Kidney tubule cell (primary cell): ENCODE data around the gene GPR42.
A peak's percentile ranks its signal among the peaks of the same experiment; 100 is the strongest.

ENCODE experiments used
- DNase-seq: peaks from one replicate; pipeline ENCODE4 v3.0.0-alpha.2; 2018; ENCODE audit warnings: low spot score

GPR42 gene, protein sequence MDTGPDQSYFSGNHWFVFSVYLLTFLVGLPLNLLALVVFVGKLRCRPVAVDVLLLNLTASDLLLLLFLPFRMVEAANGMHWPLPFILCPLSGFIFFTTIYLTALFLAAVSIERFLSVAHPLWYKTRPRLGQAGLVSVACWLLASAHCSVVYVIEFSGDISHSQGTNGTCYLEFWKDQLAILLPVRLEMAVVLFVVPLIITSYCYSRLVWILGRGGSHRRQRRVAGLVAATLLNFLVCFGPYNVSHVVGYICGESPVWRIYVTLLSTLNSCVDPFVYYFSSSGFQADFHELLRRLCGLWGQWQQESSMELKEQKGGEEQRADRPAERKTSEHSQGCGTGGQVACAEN

DNA sequence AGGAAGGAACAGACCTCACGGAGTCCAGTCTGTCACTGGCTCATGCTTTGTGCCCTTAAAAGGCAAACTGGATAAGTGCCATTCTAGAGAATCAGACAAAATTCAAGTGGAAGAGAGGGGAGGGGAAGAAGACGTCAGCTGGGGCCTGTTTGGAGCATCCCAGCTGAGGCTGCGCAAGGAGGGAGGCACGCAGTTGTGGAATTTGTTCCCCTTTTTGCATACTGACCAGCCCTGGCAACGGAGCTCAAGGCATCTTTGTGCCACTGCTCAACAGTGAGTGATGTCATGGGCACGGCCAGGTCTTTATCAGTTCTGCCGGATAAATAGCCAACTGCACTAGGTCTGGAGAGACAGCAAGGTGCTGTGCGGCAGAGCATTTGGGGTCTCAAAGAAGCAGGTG is at the start of gene GPR42:
Gene GPR42, plus strand, starts transcription at position 347 of the 400 bp plus-strand sequence. CDS start 292 bp downstream, outside the sequence.
- DNase-seq, result no peak

DNA sequence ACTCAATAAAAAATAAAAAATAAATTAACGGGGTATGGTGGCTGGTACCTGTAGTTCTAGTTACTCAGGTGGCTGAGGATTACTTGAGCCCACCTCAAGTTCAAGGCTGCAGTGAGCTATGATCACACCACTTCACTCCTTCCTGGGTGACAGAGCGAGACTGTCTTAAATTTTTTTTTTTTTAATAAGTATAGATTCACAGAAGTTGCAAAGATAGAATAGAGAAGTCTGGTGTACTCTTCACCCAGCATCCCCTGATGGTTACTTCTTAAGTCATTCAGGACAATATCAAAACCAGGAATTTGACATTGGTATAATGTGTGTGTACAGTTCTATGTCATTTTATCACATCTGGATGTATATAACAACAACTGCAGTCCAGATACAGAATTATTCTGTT is 49.6 kb upstream of the GPR42 start:
- DNase-seq, result no peak

DNA sequence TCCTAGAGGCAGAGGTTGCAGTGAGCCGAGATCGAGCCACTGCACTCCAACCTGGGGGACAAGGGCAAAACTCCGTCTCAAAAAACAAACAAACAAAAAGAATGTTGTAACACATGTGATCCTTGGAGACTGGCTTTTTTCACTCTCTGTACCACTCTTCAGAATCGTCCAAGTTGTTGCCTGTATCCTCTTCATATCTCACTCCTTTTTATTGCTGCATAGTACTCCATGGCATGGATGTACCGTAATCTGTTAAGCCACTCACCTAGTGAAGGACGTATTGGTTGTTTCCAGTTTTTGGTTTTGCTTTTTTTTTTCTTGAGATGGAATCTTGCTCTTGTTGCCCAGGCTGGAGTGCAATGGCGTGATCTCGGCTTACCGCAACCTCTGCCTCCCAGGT is 48.9 kb upstream of the GPR42 start:
- DNase-seq, result no peak

DNA sequence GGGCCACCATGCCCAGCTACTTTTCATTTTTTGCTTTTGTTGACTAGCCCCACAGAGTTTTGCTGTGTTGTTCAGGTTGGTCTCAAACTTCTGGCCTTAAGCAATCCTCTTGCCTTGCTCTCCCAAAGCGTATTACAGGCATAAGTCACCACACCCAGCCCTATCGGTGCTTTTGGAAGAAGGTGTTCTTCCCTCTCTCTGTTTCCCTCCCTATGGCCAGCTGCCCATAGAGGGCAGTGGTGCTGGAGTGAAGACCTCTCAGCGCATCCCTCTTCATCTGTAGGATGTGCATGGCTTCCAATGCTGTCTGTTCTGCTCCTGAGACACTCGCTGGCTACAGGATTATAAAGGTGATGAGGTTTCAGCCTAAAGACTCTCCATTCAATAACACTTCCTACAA is 43.2 kb upstream of the GPR42 start:
- no peak for DNase-seq

DNA sequence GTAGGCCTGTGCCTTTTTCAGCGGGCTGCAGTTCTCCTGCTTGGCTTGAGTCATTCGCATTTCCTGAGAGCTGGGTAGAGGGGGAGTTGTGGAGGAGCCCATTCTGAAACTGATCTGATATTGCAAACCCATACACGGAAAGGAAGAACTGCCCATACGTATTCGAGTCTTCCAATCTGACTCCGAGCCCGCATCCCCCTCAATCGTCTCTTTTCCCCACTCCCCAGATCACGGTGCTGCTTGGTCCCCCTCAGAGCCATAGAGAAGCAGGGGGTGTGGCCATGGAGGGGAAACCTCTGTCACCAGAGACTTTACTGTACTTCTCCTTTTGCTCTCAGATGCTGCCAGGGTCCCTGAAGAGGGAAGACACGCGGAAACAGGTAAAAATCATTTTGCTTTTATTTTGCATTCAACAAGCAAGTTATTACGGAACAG is 42.0 kb upstream of the GPR42 start, which contains the start of gene CD22:
Gene CD22, plus strand, starts transcription at position 337 of the 435 bp plus-strand sequence. CDS start 2,854 bp downstream, outside the sequence.
- DNase-seq, result no peak

DNA sequence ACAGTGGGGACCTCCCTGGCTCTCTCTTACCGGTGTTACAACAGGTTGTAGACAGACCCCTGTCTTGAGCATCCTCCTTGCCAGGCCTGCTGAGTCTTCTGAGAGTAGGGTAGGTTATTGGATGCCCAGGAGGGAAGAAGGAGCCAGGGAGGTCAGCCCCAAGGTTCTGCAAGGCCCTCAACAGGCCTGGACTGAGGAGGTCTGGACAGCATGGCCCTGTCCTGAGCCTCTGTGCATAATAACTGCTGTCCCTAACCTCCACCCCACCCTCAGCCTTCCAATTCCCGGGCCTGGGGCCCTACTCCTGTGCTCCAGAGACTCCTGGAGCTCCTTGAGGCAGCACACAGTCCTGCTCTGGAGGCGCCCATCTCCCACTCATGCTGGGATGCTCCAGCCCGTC is 41.5 kb upstream of the GPR42 start:
- no peak for DNase-seq

DNA sequence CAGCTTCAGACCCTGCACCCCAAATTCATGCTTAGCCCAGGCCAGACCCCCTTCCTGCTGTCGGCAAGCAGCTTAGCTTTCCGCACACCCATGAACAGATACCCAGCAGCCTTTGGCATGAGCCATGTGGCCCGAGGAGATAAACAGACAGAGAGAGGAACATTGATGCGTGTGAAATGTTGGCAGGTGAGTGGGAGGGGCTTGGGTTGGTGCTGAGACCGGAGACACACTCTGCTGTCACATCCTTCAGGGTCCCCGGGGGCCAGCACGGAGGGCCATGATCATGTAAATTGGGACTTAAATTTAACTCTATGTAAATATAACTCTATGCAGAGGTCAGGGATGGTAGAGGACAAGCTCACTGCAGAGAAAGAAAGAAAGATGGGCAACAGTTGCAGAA is 40.4 kb upstream of the GPR42 start:
- no peak for DNase-seq

DNA sequence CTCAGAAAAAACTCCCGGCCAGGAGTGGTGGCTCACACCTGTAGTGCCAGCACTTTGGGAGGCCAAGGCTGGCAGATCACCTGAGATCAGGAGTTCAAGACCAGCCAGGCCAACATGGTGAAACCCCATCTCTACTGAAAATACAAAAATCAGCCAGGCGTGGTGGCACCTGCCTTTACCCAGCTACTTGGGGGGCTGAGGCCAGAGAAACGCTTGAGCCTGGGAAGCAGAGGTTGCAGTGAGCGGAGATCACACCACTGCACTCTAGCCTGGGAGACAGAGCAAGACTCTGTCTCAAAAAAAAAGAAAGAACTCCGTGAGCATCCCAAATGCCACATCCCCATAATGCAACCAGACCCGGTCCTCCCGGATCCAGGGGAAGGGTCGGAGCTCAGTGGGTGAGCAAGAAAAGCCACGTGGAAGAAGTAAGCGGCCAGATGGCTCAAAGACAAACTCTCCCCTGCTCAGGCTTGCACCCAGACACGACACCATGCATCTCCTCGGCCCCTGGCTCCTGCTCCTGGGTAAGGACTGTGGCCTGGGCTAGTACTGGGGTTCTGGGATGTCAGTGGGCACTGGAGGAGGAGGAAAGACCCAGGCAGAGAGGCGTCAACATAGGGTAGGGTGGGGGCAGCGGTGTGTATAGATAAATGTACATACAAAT is 39.2 kb upstream of the GPR42 start:
- DNase-seq, result no peak

DNA sequence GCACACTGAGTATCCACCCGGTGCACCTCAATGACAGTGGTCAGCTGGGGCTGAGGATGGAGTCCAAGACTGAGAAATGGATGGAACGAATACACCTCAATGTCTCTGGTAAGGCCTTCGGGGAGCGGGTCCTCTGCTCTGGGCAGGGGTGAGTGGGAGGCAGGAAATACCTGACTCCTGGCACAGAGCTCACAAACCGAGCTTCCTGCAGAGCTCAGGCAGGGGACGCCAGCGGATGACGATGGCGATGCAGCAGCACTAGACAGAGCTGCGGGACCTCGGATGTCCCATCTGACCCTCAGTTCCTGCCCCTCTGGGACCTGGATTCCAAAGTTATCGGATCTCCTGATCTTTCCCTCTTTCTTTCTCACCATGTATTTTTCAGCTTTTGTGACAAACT is 38.1 kb upstream of the GPR42 start:
- DNase-seq, result no peak

DNA sequence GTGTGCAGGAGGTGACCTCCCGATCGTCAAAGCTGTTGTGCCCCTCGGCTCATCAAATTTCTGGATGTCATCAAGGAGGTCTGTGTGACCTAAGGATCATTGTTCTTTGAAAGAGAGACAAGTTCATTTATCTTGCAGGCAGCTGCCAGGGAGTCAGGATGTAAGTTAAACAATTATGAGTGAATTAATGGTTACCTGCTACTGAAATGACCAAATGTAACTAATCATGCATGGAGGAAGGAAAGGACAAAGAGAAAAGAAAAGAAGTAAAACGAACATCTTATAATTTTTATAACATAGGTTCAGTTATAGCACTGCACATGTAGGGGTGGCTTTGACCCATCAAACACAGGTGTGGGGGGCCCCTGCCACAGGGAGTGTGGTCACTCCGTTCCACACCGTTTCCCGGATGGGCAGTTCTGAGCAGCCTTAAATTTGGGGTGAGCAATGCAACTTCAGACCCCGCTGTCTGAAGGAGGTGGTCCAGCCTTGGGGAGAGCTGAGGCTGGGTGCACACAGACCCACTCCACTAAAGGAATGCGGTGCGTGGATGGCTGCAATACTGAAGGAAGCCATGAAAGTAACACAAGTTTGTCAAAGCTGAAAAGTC is 36.6 kb upstream of the GPR42 start:
- DNase-seq, result no peak

DNA sequence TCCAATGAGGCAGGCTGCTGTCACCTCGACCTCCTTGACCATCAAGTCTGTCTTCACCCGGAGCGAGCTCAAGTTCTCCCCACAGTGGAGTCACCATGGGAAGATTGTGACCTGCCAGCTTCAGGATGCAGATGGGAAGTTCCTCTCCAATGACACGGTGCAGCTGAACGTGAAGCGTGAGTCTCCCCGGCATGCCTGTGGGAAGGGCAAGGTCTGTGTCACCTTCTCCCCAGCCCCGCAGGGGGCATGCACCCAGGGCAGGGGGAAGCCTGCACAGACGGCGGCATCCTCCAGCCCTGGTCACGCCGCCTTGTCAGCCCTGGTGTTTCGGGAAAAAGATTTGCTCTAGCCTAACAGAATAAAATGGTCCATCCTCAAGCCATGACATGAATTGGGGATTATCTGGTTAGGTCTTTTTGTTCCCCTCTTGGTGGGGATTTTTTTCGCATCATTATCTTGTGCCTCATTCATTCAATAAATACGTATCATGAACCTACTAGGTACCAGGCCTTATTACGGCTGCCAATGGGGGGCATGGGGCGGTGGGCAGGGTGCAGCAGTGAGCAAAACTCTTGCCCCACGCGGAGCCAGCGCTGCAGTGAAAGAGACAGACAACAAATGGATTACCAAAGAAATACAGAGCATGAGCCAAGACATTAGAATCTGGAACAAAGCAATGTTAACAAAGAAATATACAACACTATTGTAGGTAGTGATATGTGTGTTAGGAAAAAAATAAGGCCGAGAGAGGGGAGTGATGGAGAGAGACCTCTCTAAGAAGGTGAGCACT is 34.5 kb upstream of the GPR42 start:
- DNase-seq, result peak; percentile 22

DNA sequence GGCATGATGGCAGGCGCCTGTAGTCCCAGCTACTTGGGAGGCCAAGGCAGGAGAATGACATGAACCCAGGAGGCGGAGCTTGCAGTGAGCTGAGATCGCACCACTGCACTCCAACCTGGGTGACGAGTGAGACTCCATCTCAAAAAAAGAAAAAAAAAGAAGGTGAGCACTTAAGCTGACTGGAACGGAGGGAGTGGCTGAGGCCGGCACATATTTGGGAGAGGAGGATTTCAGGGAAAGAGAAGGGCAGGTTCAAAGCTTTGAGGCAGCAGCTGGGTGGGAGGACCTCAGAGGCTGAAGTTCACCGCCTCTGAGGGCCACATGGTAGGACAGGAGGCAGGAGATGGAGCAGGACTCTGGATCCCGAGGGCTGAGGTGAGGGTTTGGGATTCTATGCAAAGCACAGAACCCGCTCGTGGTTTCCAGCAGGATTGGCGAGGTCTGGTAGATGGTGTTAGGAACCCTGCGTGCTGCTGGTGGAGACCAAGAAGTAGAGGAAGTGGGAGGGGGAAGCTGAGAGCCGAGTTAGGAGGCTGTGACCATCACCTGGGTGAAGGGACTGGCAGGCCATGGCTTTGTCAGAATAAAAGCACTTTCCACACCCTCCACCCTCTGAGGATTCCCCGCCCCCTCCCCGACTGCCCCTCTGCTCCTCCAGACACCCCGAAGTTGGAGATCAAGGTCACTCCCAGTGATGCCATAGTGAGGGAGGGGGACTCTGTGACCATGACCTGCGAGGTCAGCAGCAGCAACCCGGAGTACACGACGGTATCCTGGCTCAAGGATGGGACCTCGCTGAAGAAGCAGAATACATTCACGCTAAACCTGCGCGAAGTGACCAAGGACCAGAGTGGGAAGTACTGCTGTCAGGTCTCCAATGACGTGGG is 33.5 kb upstream of the GPR42 start:
- DNase-seq, result no peak

DNA sequence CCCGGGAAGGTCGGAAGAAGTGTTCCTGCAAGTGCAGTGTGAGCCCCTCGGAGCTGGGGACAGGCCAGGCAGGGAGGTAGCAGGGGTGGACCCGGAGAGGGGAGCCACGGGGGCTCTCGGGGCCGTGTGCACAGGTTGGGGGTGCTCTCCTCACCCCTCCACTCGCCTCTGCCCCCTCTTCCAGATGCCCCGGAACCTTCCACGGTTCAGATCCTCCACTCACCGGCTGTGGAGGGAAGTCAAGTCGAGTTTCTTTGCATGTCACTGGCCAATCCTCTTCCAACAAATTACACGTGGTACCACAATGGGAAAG is 32.9 kb upstream of the GPR42 start:
- DNase-seq, result no peak

DNA sequence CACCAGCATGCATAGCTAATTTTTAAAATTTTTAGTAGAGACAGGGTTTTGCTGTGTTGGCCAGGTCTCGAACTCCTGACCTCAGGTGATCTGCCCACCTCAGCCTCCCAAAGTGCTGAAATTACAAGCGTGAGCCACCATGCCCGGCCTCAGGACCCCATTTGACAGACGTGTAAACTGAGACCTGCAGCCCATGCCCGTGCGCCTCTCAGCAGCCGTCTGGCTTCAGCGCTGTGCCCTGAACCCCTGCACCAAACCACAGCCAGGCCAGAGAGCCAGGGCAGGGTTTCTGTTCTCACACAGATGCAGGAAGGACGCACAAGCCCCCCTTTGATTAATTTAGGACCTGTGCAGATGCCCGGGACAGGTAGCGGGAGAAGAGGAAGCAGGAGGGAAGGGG is 30.4 kb upstream of the GPR42 start:
- no peak for DNase-seq

DNA sequence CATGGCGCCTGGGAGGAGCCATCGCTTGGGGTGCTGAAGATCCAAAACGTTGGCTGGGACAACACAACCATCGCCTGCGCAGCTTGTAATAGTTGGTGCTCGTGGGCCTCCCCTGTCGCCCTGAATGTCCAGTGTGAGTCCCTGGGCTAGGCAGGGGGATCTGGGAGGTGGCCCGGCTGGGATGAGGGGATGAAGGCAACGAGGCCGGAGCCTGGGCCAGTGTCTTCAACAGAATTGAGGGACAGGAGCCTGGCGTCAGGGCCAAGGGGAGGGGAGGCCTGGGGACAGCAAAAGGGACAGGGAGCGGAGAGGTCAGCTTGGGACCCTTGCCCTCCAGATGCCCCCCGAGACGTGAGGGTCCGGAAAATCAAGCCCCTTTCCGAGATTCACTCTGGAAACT is 29.9 kb upstream of the GPR42 start:
- no peak for DNase-seq

DNA sequence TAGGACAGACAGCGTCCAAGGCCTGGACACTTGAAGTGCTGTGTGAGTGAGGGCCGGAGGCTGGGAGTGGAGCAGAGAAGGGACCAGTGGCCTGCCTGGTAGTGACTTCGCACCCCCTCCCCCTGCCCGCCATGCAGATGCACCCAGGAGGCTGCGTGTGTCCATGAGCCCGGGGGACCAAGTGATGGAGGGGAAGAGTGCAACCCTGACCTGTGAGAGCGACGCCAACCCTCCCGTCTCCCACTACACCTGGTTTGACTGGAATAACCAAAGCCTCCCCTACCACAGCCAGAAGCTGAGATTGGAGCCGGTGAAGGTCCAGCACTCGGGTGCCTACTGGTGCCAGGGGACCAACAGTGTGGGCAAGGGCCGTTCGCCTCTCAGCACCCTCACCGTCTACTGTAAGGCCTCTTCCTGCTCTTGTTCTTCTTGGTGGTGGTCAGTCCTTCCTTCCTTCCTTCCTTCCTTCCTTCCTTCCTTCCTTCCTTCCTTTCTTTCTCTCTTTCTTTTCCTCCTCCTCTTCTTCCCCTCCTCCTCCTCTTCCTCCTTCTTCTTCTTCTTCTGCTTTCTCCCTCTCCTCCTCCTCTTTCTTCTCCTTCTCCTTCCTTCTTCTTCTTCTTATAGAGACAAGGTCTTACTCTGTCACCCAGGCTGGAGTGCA is 29.2 kb upstream of the GPR42 start:
- no peak for DNase-seq

DNA sequence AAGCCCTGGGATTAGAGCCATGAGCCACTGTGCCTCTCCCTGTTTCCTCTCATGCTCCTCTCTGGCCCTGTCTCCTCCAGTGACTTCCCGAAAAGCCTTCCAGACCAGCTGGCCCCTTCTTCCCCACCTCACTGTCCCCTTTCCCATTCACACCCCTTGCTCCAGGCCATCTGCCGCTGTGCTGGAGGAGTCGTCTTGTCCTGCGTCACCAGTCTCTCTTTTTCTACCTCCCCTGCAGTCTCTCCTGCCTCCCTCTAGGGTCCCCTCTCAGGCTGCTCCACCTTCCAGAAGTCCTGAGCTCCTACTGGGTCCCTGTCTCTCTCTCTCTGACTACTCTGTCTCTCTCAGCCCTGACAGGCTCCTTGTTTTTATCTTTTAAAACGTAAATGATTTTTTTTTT is 28.4 kb upstream of the GPR42 start:
- no peak for DNase-seq

DNA sequence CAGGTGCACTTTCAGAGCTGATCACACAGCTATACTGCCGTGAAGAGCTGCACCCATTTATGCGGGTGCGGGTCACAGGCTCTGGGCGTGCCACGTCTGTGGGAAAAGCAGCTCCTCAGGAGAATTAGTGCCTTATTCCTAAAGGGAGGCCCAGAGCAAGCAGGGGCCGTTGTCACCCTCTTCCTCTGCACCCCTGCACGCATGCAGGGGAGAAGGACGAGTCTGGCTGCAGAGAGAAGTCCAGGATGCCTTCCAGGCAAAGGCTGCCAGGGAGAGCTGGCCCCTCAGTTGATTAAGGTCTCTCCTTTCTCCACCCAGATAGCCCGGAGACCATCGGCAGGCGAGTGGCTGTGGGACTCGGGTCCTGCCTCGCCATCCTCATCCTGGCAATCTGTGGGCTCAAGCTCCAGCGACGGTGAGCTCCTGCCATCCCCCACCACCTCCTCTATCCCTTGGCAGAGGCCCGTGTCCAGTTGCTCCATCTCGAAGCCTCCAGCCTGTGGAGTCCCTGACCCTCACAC is 26.3 kb upstream of the GPR42 start:
- no peak for DNase-seq

DNA sequence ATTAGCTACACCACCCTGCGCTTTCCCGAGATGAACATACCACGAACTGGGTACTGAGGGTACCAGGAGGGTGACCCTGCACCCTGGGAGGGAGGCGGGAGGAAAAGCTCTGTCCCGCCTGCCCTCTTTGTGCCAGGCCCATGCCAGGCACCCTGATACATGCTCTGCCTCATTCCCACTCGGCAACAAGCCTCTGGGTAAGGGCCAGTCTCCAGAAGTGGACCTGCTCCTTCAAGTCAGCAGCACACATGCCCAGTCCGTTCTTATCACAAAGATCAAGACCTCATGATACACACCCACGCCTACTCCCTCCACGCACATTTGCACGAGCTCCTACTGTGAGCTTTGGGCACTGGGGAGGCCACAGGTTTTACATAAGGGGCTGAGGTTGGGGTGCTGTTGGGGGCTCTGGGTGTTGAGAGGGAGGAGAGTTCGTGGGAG is 25.2 kb upstream of the GPR42 start:
- DNase-seq, result no peak

DNA sequence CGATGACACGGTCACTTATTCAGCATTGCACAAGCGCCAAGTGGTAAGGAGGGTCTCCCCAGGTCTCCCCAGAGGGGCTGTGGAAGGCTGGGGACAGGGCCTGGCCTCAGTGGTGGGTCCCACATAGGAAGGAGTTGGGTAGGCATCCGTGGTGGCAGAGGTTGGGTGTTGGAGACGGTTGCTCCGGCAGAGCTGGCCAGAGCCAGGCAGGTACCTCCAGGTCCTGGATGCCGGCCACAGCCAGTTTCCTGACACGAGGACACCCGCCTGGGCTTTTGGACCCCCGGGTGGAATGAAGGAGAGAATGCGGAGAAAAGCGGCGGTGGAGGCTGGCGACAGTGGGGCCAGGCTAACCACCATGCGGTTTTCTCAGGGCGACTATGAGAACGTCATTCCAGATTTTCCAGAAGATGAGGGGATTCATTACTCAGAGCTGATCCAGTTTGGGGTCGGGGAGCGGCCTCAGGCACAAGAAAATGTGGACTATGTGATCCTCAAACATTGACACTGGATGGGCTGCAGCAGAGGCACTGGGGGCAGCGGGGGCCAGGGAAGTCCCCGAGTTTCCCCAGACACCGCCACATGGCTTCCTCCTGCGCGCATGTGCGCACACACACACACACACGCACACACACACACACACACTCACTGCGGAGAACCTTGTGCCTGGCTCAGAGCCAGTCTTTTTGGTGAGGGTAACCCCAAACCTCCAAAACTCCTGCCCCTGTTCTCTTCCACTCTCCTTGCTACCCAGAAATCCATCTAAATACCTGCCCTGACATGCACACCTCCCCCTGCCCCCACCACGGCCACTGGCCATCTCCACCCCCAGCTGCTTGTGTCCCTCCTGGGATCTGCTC is 24.4 kb upstream of the GPR42 start:
- no peak for DNase-seq
